ENCODE data around the gene DGKQ. TPM values are rescaled to one million over a fixed set of nuclear protein-coding genes. Genes with fewer than 3 reads are reported as not detected.
A peak's percentile ranks its signal among the peaks of the same experiment; 100 is the strongest.

The DGKQ gene
- total and polyA plus RNA-seq, 9 of the 15 experiments (the other 6 are each of a cell fraction or from before 2014, with no cell fraction given), result 0.17 to 22.0 (median 5.6) TPM

DNA sequence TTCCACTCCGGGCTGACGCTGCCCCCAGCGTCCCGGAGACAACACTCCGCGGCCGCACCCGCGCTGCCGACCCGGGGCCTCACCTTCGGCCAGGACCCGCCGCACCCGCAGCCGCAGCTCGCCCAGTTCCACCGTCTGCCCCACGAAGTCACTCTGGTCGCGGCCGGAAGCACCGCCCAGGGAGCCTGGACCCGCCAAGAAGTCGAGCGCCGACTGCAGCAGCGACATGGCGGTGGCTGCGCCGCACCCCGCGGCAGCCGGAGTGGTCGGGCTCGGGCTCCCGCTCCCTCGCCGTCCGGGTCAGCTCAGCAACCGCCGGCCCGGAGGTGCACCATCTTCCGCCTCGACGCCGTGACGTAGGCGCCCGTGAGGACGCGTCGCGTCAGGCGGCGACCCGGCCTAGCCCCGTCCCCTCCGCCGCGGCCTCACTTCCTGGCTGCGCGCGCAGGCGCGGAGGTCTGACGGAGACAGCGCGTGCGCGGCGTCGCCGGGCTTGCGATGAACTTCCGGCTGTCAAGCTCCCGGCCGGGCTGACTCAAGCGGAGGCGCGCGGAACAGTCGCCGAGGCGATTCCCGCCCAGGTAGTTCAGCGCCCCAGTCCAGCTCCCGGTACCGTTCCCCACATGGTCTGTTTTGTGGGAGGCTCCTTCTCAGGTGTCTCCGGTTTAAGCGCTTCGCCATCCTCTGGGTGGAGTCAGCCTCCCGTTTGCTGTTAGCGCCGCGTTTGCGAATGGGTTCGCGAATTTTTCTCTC is 41.2 kb downstream of the DGKQ start, which contains the start of the genes GAK and TMEM175 (continued):
- TF ChIP-seq ZNF79 (CRISPR knock-in tag; IDR thresholded peaks at IDR 0.05; ENCODE audit: low read depth) (no peak), ZNF3 (CRISPR knock-in tag; IDR thresholded peaks at IDR 0.05) (no peak), SMAD1 (IDR thresholded peaks at IDR 0.05; ENCODE audit: low read depth, low read length, partially characterized antibody) (no peak), RNF2 (IDR thresholded peaks at IDR 0.05) (peak; percentile 51; the same call in 1 of the 2 replicates), NELFE (IDR thresholded peaks at IDR 0.05; ENCODE audit: insufficient read depth, insufficient read length) (no peak), KDM2B (CRISPR knock-in tag; IDR thresholded peaks at IDR 0.05) (no peak; the same call in 1 of the 2 replicates)
- TF ChIP-seq, protein P1, sequence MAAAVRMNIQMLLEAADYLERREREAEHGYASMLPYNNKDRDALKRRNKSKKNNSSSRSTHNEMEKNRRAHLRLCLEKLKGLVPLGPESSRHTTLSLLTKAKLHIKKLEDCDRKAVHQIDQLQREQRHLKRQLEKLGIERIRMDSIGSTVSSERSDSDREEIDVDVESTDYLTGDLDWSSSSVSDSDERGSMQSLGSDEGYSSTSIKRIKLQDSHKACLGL (CRISPR knock-in tag; IDR thresholded peaks at IDR 0.05; ENCODE audit: borderline replicate concordance, poor library complexity, severe bottlenecking), result no peak
- TF ChIP-seq, protein P2, sequence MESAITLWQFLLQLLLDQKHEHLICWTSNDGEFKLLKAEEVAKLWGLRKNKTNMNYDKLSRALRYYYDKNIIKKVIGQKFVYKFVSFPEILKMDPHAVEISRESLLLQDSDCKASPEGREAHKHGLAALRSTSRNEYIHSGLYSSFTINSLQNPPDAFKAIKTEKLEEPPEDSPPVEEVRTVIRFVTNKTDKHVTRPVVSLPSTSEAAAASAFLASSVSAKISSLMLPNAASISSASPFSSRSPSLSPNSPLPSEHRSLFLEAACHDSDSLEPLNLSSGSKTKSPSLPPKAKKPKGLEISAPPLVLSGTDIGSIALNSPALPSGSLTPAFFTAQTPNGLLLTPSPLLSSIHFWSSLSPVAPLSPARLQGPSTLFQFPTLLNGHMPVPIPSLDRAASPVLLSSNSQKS (CRISPR knock-in tag; IDR thresholded peaks at IDR 0.05), result no peak
- TF ChIP-seq, protein P3, sequence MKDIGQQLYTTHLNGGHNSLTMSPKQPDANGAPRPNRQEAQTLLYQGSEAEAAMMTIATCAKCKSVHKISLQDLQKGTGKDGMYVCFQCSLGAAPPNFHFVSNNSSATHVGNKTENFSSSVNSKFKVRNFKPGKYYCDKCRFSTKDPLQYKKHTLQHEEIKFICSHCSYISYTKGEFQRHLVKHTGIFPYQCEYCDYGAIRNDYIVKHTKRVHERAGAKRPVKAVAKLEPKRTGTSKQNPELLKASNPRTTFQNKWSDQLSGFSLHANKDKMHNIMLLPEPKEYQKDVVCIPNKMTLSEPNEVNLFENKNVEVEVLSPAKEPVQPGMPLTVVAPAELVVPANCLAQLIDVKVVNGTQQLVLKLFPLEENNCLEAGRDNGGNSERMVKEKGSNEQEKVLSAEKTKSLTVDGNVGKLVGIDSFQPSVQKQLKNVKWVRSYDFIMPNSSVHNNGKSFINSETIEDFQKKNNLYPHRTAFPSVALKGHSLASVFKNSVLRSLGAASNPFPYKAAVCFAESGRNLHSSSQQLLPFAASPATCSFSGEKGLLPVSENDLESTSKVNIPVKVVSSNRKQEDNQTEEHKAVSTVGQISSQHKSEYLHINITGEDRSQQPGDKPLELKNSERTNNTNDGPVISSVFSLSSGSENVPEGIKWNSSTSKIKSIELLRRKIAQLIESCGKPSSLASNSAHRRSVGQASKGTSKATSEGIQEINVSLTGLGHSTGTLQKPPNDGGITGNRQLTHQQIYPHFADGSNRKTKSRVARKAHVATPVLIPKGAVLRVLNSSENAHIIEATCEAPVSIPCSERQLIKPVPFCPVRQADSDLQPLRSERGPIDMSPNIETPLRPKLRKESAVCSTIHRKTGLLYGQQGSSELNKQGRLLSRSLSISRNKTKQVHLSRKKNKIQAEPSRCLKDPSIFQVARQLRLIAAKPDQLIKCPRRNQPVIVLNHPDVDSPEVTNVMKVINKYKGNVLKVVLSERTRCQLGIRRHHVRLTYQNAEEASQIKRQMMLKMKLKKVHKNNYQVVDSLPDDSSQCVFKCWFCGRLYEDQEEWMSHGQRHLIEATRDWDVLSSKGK (CRISPR knock-in tag; IDR thresholded peaks at IDR 0.05), result no peak
